Smooth muscle cell (in vitro differentiated cells): Measurements from ENCODE around the gene SLC1A1. TPM values are rescaled to one million over a fixed set of nuclear protein-coding genes. Genes with fewer than 3 reads are reported as not detected.

Source experiments
- DNase-seq: peaks from one replicate; lab custom pipeline; 2025; ENCODE audit not compliant: unreplicated experiment; lab: John Stamatoyannopoulos, UW
- H2AFZ ChIP-seq: fragments of 200-600 bp; sonication (generic); 2 replicates; pipeline ENCODE4 v1.6.0; 2016; ENCODE audit warnings: antibody characterized with exemption, low read depth, mild to moderate bottlenecking
- H3F3A ChIP-seq: fragments of 200-600 bp; sonication (generic); 2 replicates; pipeline ENCODE4 v1.6.0; 2017; ENCODE audit warnings: antibody characterized with exemption, low read depth
- H3K27ac ChIP-seq: fragments of 200-600 bp; sonication (generic); 2 replicates; pipeline ENCODE4 v1.5.1; 2016; ENCODE audit warnings: low read depth, mild to moderate bottlenecking
- H3K27me3 ChIP-seq: fragments of 200-600 bp; sonication (generic); 2 replicates; pipeline ENCODE4 v1.6.1; 2016; ENCODE audit warnings: low read depth, mild to moderate bottlenecking
- H3K36me3 ChIP-seq: fragments of 200-600 bp; sonication (generic); 2 replicates; pipeline ENCODE4 v1.5.1; 2016; ENCODE audit warnings: low read depth
- H3K4me1 ChIP-seq: fragments of 200-600 bp; sonication (generic); 2 replicates; pipeline ENCODE4 v1.5.1; 2016; ENCODE audit warnings: low read depth
- H3K4me2 ChIP-seq: fragments of 200-600 bp; sonication (generic); 2 replicates; pipeline ENCODE4 v1.6.0; 2016; ENCODE audit warnings: mild to moderate bottlenecking
- H3K4me3 ChIP-seq: fragments of 200-600 bp; sonication (generic); 2 replicates; pipeline ENCODE4 v1.5.1; 2016; ENCODE audit warnings: mild to moderate bottlenecking
- H3K79me2 ChIP-seq: fragments of 200-600 bp; sonication (generic); 2 replicates; pipeline ENCODE4 v1.6.0; 2016; ENCODE audit warnings: low read depth, mild to moderate bottlenecking
- H3K9ac ChIP-seq: fragments of 200-600 bp; sonication (generic); 2 replicates; pipeline ENCODE4 v1.6.0; 2016; ENCODE audit warnings: low read depth
- H3K9me3 ChIP-seq: fragments of 200-600 bp; sonication (generic); replicated peaks from 2 replicates; pipeline ENCODE4 v1.5.1; 2016; ENCODE audit warnings: low read depth
- H4K20me1 ChIP-seq: fragments of 200-600 bp; sonication (generic); 2 replicates; pipeline ENCODE4 v1.6.0; 2016; ENCODE audit warnings: low read depth
- CTCF ChIP-seq: fragments of 200-600 bp; sonication (generic); IDR thresholded peaks from 2 replicates; pipeline ENCODE4 v1.5.1; 2017; ENCODE audit warnings: borderline replicate concordance, mild to moderate bottlenecking, antibody characterized with exemption; ENCODE audit not compliant: insufficient read depth, poor library complexity, severe bottlenecking
- WGBS: methylation state at CpG from one replicate; pipeline ENCODE4 v1.1.7; 2016; ENCODE audit warnings: low lambda C conversion rate; 5-methylcytosine and 5-hydroxymethylcytosine counted together
- polyA plus RNA-seq: library from polyadenylated mRNA; unstranded; fragments of >200 nt; fragmentation: Nextera tagmentation; extraction: Ambion mirVana; gene quantifications from 2 replicates; pipeline ENCODE4 v1.2.1, GENCODE V29; 2016
- total RNA-seq: library from RNA; depleted of rRNA; stranded (reverse); fragments of >200 nt; gene quantifications from 2 replicates; pipeline ENCODE4 v1.2.3, GENCODE V29; 2014

SLC1A1 gene
- total and polyA plus RNA-seq, 2 experiments from 2014 or later = 11.3 to 15.6 TPM

DNA sequence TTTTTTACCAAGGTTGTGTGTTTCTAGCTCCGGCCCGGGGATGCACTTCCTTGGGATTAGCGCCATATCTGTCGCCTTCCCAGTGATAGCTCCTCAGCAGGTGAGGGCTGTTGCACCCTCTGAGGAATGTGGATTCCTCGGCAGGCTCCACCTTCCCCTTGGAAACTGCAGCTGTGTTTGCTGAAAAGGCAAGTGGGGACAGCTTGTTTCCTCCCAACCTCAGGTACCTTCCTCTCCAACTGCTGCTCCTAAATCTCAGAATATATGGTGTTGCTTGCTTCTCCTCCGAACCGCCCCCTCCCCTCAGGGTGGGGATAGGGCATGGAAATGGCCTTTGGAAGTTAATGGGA, 1.3 kb downstream of the SLC1A1 start:
- Histone ChIP-seq H3K4me3 (peak overlapping the region; percentile 84), H3K79me2 (no peaks in the 10 kb centered on the region), H3F3A (peaks cover 6% of the 10 kb centered on the region), H3K27ac (no peak overlapping the region), H3K9me3 (no peaks in the 10 kb centered on the region), H3K9ac (no peak overlapping the region), H3K36me3 (no peaks in the 10 kb centered on the region), H3K4me1 (peaks cover 15% of the 10 kb centered on the region), H3K27me3 (peaks cover 12% of the 10 kb centered on the region), H2AFZ (peak overlapping the region; percentile 99), H3K4me2 (peak overlapping the region; percentile 94), H4K20me1 (no peaks in the 10 kb centered on the region)
- 20% methylated on average over 7 of the region's 7 CpGs for WGBS
- no peak for DNase-seq
- TF ChIP-seq CTCF = no peak

GRCh38 chr9:4494332-4494731, 4.1 kb downstream of the SLC1A1 start:
- WGBS = 85% methylated on average over 2 of the region's 2 CpGs
- Histone ChIP-seq H3K36me3 (no peaks in the 10 kb centered on the region), H2AFZ (no peak overlapping the region), H4K20me1 (no peaks in the 10 kb centered on the region), H3K4me2 (no peak overlapping the region), H3K9me3 (no peaks in the 10 kb centered on the region), H3K4me3 (no peak overlapping the region), H3K4me1 (peaks cover 15% of the 10 kb centered on the region), H3F3A (peaks cover 6% of the 10 kb centered on the region), H3K27ac (no peak overlapping the region), H3K79me2 (no peaks in the 10 kb centered on the region), H3K27me3 (peaks cover 10% of the 10 kb centered on the region), H3K9ac (no peak overlapping the region)
- no peak for TF ChIP-seq CTCF
- no peak for DNase-seq

- DNase-seq = no peak
- TF ChIP-seq CTCF = no peak
- peaks cover 7% of the 10 kb centered on the region for H3F3A ChIP-seq
- H3K4me3 ChIP-seq = no peak overlapping the region
- H3K9ac ChIP-seq = no peak overlapping the region
- H4K20me1 ChIP-seq = no peaks in the 10 kb centered on the region
- H3K36me3 ChIP-seq = no peaks in the 10 kb centered on the region
- H3K4me1 ChIP-seq = peaks cover 15% of the 10 kb centered on the region
- H2AFZ ChIP-seq = no peak overlapping the region
- H3K27ac ChIP-seq = no peak overlapping the region
- peaks cover 8% of the 10 kb centered on the region for H3K27me3 ChIP-seq
- no peaks in the 10 kb centered on the region for H3K79me2 ChIP-seq
- 96% methylated on average over 7 of the region's 7 CpGs for WGBS
- no peaks in the 10 kb centered on the region for H3K9me3 ChIP-seq
- no peak overlapping the region for H3K4me2 ChIP-seq
Observed at GRCh38 chr9:4494806-4495205, 4.5 kb downstream of the SLC1A1 start.

- H2AFZ ChIP-seq = no peak overlapping the region
- H3K27me3 ChIP-seq = peaks cover 8% of the 10 kb centered on the region
- no peaks in the 10 kb centered on the region for H3K9me3 ChIP-seq
- 96% methylated on average over 4 of the region's 4 CpGs for WGBS
- H3K36me3 ChIP-seq = no peaks in the 10 kb centered on the region
- H3K9ac ChIP-seq = no peak overlapping the region
- no peaks in the 10 kb centered on the region for H4K20me1 ChIP-seq
- peaks cover 7% of the 10 kb centered on the region for H3F3A ChIP-seq
- no peak for TF ChIP-seq CTCF
- H3K4me1 ChIP-seq = peaks cover 17% of the 10 kb centered on the region
- no peak overlapping the region for H3K4me2 ChIP-seq
- H3K4me3 ChIP-seq = no peak overlapping the region
- no peak for DNase-seq
- no peaks in the 10 kb centered on the region for H3K79me2 ChIP-seq
- no peak overlapping the region for H3K27ac ChIP-seq
Observed at GRCh38 chr9:4495537-4495936, 5.3 kb downstream of the SLC1A1 start.
